Dermis blood vessel endothelial cell (primary cell): ENCODE data around the gene CHIT1. TPM values are rescaled to one million over a fixed set of nuclear protein-coding genes. Genes with fewer than 3 reads are reported as not detected.

ENCODE experiments used
- DNase-seq: peaks from one replicate; pipeline ENCODE4 v3.0.0; 2010
- total RNA-seq: library from RNA; depleted of rRNA; stranded (reverse); fragments of >200 nt; gene quantifications from 2 replicates; pipeline ENCODE4 v1.2.3, GENCODE V29; 2014

The CHIT1 gene
- total RNA-seq, 1 donor from 2014 or later, result under 0.01 TPM

GRCh38 chr1:203216274-203217138 lies 13.0 kb downstream of the CHIT1 start:
- DNase-seq, result peak; percentile 86

DNA sequence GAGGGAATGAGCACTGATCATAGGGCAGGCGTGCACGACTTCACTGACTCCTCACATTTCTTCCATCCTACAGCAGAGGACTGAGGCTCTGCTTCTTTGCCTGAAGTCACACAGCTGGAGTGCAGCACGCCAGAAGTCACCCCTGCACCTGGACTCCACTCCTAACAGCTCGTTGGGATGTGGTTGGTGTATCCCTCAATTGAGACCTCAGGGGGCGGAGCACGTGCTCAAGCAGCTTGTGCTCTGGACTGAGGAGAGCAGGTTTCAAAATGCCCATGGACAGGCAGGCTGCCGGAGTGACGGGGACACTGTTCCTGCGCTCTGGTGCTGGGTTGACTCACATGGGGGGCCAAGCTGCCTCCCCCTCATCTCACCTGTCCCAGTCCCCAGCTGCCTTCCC lies 13.9 kb downstream of the CHIT1 start:
- DNase-seq, result peak; percentile 7

- no peak for DNase-seq
Observed at GRCh38 chr1:203214871-203215270, 14.6 kb downstream of the CHIT1 start.

DNA sequence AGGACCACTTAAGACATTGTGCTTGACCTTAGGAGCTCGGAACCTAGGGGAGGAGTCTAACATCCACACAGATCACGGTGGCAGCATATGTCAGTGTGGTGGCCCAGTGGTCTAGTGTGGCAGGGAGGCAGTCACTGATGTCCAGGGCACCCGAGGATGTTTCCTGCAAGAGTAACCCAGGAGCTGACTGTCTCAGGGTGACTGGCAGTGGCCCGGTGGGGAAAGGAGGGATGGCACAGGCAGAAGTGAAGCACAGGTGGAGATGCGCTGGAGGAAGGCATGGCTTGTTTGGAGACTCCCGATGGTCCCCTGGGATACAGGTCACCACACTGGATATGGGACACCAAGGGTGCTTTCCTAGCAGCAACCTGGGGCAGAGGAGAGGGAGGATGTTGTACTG lies 16.3 kb downstream of the CHIT1 start:
- no peak for DNase-seq

- no peak for DNase-seq
Observed at GRCh38 chr1:203211812-203212211, 17.7 kb downstream of the CHIT1 start.

DNA sequence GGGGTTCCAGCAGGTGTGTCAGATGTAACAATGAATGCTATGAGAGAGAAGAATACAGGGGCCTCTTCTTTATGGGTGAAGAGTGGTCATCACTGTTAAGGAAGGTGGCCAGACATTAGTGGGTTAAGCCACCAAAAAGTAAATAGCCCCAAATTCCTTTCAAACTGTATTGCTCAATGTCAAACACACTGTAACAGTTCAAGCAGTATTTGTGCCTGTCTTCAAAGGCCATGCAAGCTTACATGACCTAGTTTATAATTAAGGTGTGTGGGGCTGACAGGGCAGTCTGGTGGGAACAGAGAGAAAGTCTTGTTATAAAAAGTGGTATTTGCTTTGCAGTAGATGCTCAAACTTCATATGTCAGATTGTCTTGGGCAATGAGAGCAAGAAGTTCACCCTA lies 18.5 kb downstream of the CHIT1 start:
- DNase-seq, result no peak

DNA sequence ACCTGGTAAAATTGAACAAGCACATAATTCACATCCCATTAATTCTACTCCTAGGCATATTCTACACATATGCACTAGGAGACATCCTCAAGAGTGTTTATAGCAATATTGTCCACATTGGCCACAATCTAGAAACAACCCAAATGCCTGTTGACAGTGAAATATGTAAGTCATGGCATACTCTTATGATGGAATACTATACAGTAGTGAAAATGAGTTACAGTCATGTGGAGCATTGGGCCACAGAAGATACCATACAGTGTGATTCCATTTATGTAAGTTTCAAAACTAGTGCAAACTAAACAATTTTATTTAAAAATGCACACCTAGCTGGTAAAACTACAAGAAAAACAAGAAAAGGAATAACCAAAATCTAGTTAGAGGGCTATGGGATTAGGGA lies 19.1 kb downstream of the CHIT1 start:
- DNase-seq, result no peak

- DNase-seq, result no peak
Observed at GRCh38 chr1:203208181-203208580, 21.3 kb downstream of the CHIT1 start.

DNA sequence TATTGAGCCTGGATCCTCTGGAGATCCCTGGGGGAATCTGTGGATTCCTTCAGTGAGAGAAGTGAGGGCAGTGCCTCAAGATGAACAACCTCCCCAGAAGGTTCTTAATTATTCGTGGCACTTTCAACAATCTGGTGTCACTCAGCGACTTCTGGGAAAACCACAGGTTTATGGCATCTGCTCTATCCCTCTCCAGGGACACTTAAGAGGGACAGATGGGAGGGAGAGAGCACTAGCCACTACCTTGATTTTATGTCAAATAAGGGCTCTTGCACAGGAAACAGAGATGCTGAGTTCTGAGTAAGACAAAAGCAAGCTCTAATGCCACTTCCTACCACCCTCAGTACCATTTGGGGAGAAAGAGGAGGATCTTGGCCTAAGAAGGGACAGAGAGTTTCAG lies 21.7 kb downstream of the CHIT1 start:
- DNase-seq, result no peak

DNA sequence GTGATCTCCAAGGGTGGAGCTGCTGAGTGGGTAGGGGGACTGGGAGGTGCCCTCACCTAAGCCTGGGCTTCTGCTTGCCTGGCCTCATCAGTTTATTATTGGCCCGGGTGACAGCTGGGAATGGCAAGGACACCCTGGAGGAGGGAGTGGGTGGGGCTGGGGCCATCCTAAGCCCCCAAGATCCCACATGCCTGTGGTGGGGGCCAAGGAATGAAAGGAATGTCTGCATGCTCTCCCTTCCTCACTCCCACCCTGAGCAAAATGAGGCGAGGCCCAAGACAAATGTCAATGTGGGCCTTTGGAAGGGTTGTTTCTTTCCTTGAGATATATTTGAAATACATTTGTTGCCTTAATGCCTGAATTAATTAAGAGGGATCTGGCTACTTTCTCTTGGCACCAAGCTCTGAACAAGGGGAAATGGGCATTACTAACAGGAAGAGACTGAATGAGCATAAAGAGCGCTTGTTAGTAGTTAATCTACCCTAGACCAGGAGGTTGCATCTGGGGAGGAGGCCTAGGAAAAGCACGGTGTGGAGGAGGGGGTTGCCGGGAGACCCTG lies 23.3 kb downstream of the CHIT1 start:
- peak; percentile 28 for DNase-seq

DNA sequence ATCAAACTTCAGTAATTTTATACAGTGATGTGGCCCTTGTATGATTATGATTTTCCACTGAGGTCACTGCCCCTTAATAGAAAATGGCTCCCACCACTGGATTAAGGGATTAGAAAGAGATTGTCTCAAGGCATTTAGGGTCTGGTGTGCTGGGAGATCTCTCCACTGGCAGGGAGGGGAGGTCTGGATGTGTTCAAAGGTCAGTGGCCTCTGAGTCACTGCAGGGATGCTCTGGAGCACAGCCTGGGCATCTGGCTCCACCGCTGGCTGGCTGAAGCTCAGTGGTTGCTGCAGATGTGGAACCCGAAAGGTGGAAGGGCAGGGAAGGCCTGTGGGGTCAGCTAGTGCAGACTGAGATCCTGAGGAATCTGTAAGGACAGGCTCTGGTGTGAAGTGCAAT lies 24.7 kb downstream of the CHIT1 start:
- DNase-seq, result no peak

DNA sequence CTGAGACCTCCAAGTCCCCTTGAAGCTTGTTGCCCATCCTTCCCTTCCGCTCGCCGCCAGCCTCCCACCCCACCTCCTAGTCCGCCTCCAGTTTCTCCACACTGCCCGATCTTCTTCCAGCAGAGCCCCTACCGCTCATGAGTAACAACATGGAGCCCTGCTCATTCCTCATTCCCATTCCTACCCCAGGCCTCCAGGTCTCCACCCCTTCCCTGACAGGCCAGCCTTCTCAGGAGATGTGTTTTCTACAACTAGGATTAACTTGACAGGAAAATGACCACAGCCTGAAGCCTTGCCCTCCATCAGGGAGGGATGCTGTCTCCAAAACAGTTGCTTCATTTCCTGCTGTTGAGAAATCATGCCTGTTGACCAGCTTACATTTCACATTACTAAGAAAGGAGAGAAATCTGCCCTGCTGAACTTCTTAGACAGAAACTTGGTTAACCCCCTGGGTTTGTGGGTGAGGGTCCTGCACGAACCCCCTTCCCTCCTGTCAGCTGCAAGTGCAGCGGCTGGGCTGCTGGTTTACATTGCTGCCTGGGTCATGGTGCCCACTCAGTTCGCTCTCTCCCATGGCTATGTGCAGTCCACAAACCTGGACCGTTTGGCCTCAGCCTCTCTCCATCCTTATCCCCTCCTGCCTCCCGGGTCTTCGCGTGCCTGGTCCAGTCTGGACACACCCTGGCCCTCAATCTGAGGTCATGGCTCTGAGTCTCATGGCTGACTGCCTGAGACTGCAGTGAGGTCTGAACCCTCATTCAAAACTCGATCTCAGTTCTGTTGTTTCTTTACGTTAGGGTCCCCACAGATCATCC lies 26.8 kb downstream of the CHIT1 start:
- no peak for DNase-seq

DNA sequence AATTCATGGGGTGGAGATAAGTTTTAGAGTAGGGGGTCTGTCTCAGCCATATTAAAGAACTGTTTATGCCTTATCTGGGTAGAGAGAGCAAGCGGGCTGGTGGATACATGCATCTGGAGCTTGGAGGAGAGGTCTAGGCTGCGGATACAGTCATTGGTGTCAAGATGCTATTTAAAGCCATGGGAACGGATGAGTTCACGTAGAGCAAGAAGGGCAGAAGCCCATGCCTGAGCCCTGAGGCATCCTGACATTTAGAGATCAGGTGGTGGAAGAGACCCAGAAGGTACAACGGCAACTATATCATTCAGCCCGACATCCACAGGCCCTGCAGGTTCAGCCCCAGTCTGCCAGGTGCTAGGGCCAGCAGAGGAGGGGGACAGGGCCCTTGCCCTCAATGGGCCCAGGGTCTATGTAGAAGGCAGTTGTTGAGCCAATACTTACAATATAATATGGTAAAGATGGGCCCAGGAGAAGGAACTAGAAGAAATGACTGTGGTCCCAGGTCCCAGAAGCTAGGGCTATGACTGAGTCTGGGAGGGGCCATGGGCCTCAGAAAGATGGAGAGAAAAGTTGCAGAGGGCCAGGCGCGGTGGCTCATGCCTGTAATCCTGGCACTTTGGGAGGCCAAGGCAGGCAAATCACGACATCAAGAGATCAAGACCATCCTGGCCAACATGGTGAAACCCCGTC lies 27.8 kb downstream of the CHIT1 start:
- no peak for DNase-seq

GRCh38 chr1:203200916-203201315 lies 28.6 kb downstream of the CHIT1 start:
- no peak for DNase-seq

- no peak for DNase-seq
Observed at GRCh38 chr1:203199816-203200571, 29.5 kb downstream of the CHIT1 start.

DNA sequence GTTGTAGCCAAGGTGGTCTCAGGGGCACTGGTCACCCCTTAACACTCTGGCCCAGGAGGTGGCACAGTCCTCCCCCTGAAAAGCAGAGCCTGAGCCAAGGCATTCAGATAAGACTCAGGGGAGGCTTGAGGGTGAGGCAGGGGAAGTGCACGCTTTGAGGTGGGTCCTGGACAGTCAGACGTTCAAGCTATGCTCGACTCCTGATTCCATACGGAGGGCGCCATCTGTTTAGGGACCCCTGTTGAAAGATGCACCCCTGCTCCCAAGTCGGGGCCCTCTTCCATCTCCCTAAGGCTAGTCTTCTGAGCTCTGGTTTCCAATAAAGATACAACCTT lies 30.0 kb downstream of the CHIT1 start:
- no peak for DNase-seq

- no peak for DNase-seq
Observed at GRCh38 chr1:203199002-203199401, 30.5 kb downstream of the CHIT1 start.

- DNase-seq, result no peak
Observed at GRCh38 chr1:203197625-203198024, 31.8 kb downstream of the CHIT1 start.

GRCh38 chr1:203196371-203196770 lies 33.1 kb downstream of the CHIT1 start:
- DNase-seq, result no peak

- DNase-seq, result no peak
Observed at GRCh38 chr1:203190949-203191348, 38.5 kb downstream of the CHIT1 start.

- DNase-seq, result no peak
Observed at GRCh38 chr1:203189951-203190352, 39.5 kb downstream of the CHIT1 start.

GRCh38 chr1:203188686-203189232 lies 40.7 kb downstream of the CHIT1 start:
- no peak for DNase-seq
